ENCODE results near the gene QPRT.

DNA sequence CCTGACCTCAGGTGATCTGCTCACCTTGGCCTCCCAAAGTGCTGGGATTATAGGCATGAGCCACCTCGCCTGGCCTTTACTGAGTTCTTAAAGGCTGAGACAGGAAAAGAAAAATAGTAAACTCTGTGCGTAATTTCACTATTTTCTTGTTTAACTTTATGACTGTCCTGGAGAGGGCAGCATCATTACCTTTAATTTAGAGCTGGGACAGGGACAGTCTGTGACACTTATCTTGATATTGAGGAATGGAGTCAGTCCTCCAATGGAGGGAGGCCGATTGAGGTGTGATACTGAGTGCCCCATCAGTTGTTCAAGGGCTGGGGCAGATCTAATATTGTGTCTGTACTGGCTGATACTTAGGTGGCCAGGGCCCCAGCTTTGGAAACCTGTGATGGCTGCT is 37.4 kb upstream of the QPRT start:
- TF ChIP-seq POLR2A (IDR thresholded peaks at IDR 0.05) (no peak), POLR2AphosphoS5 (IDR thresholded peaks at IDR 0.05) (no peak), EP300 (IDR thresholded peaks at IDR 0.05; ENCODE audit: low read depth) (no peak)
- TF ChIP-seq, protein P1, sequence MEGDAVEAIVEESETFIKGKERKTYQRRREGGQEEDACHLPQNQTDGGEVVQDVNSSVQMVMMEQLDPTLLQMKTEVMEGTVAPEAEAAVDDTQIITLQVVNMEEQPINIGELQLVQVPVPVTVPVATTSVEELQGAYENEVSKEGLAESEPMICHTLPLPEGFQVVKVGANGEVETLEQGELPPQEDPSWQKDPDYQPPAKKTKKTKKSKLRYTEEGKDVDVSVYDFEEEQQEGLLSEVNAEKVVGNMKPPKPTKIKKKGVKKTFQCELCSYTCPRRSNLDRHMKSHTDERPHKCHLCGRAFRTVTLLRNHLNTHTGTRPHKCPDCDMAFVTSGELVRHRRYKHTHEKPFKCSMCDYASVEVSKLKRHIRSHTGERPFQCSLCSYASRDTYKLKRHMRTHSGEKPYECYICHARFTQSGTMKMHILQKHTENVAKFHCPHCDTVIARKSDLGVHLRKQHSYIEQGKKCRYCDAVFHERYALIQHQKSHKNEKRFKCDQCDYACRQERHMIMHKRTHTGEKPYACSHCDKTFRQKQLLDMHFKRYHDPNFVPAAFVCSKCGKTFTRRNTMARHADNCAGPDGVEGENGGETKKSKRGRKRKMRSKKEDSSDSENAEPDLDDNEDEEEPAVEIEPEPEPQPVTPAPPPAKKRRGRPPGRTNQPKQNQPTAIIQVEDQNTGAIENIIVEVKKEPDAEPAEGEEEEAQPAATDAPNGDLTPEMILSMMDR (IDR thresholded peaks at IDR 0.05) = no peak

Data from transverse colon (tissue), 4 donors.